ENCODE data around the gene ZNF710.
"Not testable (repeated sequence)": the region's sequence is repeated elsewhere in the genome, so short reads cannot be mapped to it uniquely, and the experiment has no call there.

DNA sequence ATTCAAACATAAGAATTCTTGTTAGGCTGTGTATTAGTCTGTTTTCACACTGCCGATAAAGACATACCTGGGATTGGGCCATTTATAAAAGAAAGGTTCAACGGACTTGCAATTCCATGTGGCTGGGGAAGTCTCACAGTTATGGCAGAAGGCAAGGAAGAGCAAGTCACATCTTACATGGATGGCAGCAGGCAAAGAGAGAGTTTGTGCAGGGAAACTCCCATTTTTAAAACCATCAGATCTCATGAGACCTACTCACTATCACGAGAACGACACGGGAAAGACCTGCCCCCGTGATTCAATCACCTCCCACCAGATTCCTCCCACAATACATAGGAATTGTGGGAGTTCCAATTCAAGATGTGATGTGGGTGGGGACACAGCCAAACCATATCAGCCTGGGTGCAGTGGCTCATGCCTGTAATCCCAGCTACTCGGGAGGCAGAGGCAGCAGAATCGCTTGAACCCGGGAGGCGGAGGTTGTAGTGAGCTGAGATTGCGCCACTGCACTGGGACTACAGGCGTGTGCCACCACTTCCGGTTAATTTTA, 45.6 kb upstream of the ZNF710 start:
- TF ChIP-seq CTCF (IDR thresholded peaks at IDR 0.05); POLR2A (IDR thresholded peaks at IDR 0.05; ENCODE audit: low read depth): not testable (repeated sequence)

All from esophagus muscularis mucosa (tissue), 3 donors.